B cell (primary cell): ENCODE measurements around the gene ALMS1. TPM values are rescaled to one million over a fixed set of nuclear protein-coding genes. Genes with fewer than 3 reads are reported as not detected.

Experiments
- ATAC-seq: fragments of 200-7000 bp; cut with Tn5 transposase; one replicate; pipeline ENCODE4 v1.10.0; 2021; ENCODE audit warnings: low read depth, mild to moderate bottlenecking, moderate number of reproducible peaks, moderate library complexity
- CTCF ChIA-PET: fragments of 350-600 bp; sonication (Branson Sonifier 250); formaldehyde crosslinking; loops from one replicate; lab custom pipeline; 2021; ENCODE audit warnings: antibody characterized with exemption, inconsistent platforms; lab: Charles Lee
- POLR2A ChIA-PET: fragments of 350-600 bp; sonication (Branson Sonifier 250); formaldehyde crosslinking; loops from one replicate; lab custom pipeline; 2021; ENCODE audit warnings: antibody characterized with exemption; lab: Charles Lee
- DNase-seq: peaks from one replicate; pipeline ENCODE4 v3.0.0; 2013
- H2AFZ ChIP-seq: 2 replicates; pipeline ENCODE4 v1.6.1; 2012; ENCODE audit warnings: mild to moderate bottlenecking, low read depth, low read length; ENCODE audit not compliant: insufficient read depth, poor library complexity, severe bottlenecking
- H3K27ac ChIP-seq, 2 donors: 1 replicate in 1 of 2; 2 replicates in 1 of 2; pipeline ENCODE4 v1.5.1; 2012 to 2013; ENCODE audit warnings: low read length in 2 of 2, mild to moderate bottlenecking in 2 of 2, moderate library complexity in 1 of 2
- H3K27me3 ChIP-seq, 4 experiments: fragments of 200-600 bp in 1 of 4; sonication (generic) in 1 of 4; replicated peaks in 1 of 4; 1 replicate in 2 of 4; 2 replicates in 2 of 4; pipeline versions ENCODE4 v1.6.1 to v1.7.0; 2013 to 2016; ENCODE audit warnings: low read length in 3 of 4, mild to moderate bottlenecking in 2 of 4, mixed read lengths in 1 of 4, moderate library complexity in 1 of 4; ENCODE audit not compliant: insufficient read depth in 4 of 4, control insufficient read depth in 3 of 4; ENCODE audit errors: control extremely low read depth in 1 of 4
- H3K36me3 ChIP-seq, 2 experiments: replicated peaks in 1 of 2; 1 replicate in 1 of 2; 2 replicates in 1 of 2; pipeline versions ENCODE4 v1.6.1 to v1.7.1; 2013; ENCODE audit warnings: low read length in 1 of 2; ENCODE audit not compliant: insufficient read depth in 2 of 2, control insufficient read depth in 1 of 2; ENCODE audit errors: control extremely low read depth in 1 of 2, extremely low read depth in 1 of 2
- H3K4me1 ChIP-seq, 2 donors: fragments of 200-600 bp in 1 of 2; sonication (generic) in 1 of 2; 1 replicate in 1 of 2; 2 replicates in 1 of 2; pipeline versions ENCODE4 v1.5.1 to v1.6.1; 2013 to 2017; ENCODE audit warnings: low read length in 2 of 2; ENCODE audit not compliant: control insufficient read depth in 2 of 2, insufficient read depth in 2 of 2
- H3K4me2 ChIP-seq: replicated peaks from 2 replicates; pipeline ENCODE3; 2012; ENCODE audit warnings: mild to moderate bottlenecking, low read depth, low read length; ENCODE audit not compliant: poor library complexity, severe bottlenecking
- H3K4me3 ChIP-seq, 5 experiments: fragments of 200-600 bp in 1 of 5; sonication (generic) in 1 of 5; 1 replicate in 3 of 5; 2 replicates in 2 of 5; pipeline versions ENCODE4 v1.5.1 to v1.7.0; 2011 to 2016; ENCODE audit warnings: low read length in 4 of 5, mild to moderate bottlenecking in 4 of 5, low read depth in 2 of 5, control low read depth in 1 of 5, moderate library complexity in 1 of 5; ENCODE audit not compliant: insufficient read depth in 1 of 5; ENCODE audit errors: control extremely low read depth in 1 of 5, extremely low read depth in 1 of 5
- H3K79me2 ChIP-seq: fragments of 200-600 bp; sonication (generic); one replicate; pipeline ENCODE4 v1.6.0; 2016; ENCODE audit warnings: low read length; ENCODE audit not compliant: control insufficient read depth, insufficient read depth
- H3K9ac ChIP-seq: fragments of 200-600 bp; sonication (generic); 2 replicates; pipeline ENCODE4 v1.6.1; 2017; ENCODE audit warnings: mild to moderate bottlenecking, low read length, moderate library complexity
- H3K9me3 ChIP-seq, 3 donors: one replicate each; pipeline versions ENCODE4 v1.6.1 to v1.7.1; 2013; ENCODE audit warnings: low read length in 2 of 3; ENCODE audit not compliant: control insufficient read depth in 2 of 3, insufficient read depth in 1 of 3; ENCODE audit errors: control extremely low read depth in 1 of 3
- H4K20me1 ChIP-seq: 2 replicates; pipeline ENCODE4 v1.6.0; 2012; ENCODE audit warnings: mild to moderate bottlenecking, low read length; ENCODE audit not compliant: insufficient read depth, control insufficient read depth, poor library complexity, severe bottlenecking
- H3K27ac Mint-ChIP-seq: one replicate; pipeline ENCODE4 v1.8.0; 2021; ENCODE audit warnings: mixed read lengths
- H3K27me3 Mint-ChIP-seq: one replicate; pipeline ENCODE4 v1.8.0; 2021; ENCODE audit warnings: mixed read lengths
- H3K4me1 Mint-ChIP-seq: one replicate; pipeline ENCODE4 v1.8.0; 2021; ENCODE audit warnings: mixed read lengths
- H3K4me3 Mint-ChIP-seq: one replicate; pipeline ENCODE4 v1.8.0; 2021; ENCODE audit warnings: mixed read lengths
- H3K9me3 Mint-ChIP-seq: one replicate; pipeline ENCODE4 v1.8.0; 2022; ENCODE audit warnings: mixed read lengths; ENCODE audit not compliant: insufficient read depth
- CTCF ChIP-seq: fragments of 200-600 bp; IDR thresholded peaks from one replicate; pipeline ENCODE4 v1.8.0; 2022; ENCODE audit warnings: antibody characterized with exemption, mild to moderate bottlenecking
- EZH2 ChIP-seq: IDR thresholded peaks from 2 replicates; pipeline ENCODE4 v1.6.1; 2012; ENCODE audit warnings: borderline replicate concordance, low read depth, mild to moderate bottlenecking, moderate library complexity, low read length; ENCODE audit not compliant: insufficient read depth, poor library complexity, severe bottlenecking
- WGBS: methylation state at CpG from one replicate; pipeline ENCODE4 v1.1.5; 2013; ENCODE audit warnings: missing lambda C conversion rate; ENCODE audit not compliant: insufficient coverage; 5-methylcytosine and 5-hydroxymethylcytosine counted together
- intact Hi-C: fragments of 100-400 bp; cut with micrococcal nuclease; formaldehyde crosslinking; loops from one replicate; pipeline ENCODE4 v1.10.0; 2022
- polyA plus RNA-seq: library from polyadenylated mRNA; depleted of rRNA; stranded (reverse); fragments of >200 nt; gene quantifications from 2 replicates; pipeline ENCODE4 v1.2.3, GENCODE V29; 2012
- total RNA-seq, 2 donors: library from RNA; stranded (reverse); fragments of 120-200 nt in 1 of 2; gene quantifications; 1 replicate in 1 of 2; 2 replicates in 1 of 2; pipeline versions ENCODE4 v1.2.3 to v1.2.4, GENCODE V29; 2013 to 2022

Gene ALMS1
- total and polyA plus RNA-seq, 2 donors (not counting 1 experiment from before 2014, with no cell fraction given) = 4.8 to 32.1 TPM

- intact Hi-C loops = no loop called here
- ChIA-PET POLR2A (no interaction called here), CTCF (no interaction called here)
- no peak overlapping the region for H2AFZ ChIP-seq
- DNase-seq = no peak
- no peak overlapping the region for H3K4me3 Mint-ChIP-seq
- H3K9ac ChIP-seq = no peak overlapping the region
- no peaks in the 10 kb centered on the region for H3K36me3 ChIP-seq
- H3K79me2 ChIP-seq = no peaks in the 10 kb centered on the region
- H3K4me3 ChIP-seq = no peak overlapping the region
- peaks cover 40% of the 10 kb centered on the region for H3K27me3 Mint-ChIP-seq
- TF ChIP-seq EZH2 (no peak), CTCF (no peak)
- H3K9me3 Mint-ChIP-seq = no peaks in the 10 kb centered on the region
- H4K20me1 ChIP-seq = no peaks in the 10 kb centered on the region
- no peak overlapping the region for H3K27ac ChIP-seq
- no peak overlapping the region for H3K27ac Mint-ChIP-seq
- H3K4me2 ChIP-seq = no peak overlapping the region
- no peak for ATAC-seq
- H3K27me3 ChIP-seq = peaks cover 0 to 6% (median 4%) of the 10 kb centered on the region in 4 experiments
- no peaks in the 10 kb centered on the region for H3K9me3 ChIP-seq
- H3K4me1 ChIP-seq = no peaks in the 10 kb centered on the region
- no peaks in the 10 kb centered on the region for H3K4me1 Mint-ChIP-seq
- 67% methylated on average over 1 of the region's 2 CpGs for WGBS
These were observed 16.9 kb upstream of the ALMS1 start for GRCh38 chr2:73368781-73369180.

DNA sequence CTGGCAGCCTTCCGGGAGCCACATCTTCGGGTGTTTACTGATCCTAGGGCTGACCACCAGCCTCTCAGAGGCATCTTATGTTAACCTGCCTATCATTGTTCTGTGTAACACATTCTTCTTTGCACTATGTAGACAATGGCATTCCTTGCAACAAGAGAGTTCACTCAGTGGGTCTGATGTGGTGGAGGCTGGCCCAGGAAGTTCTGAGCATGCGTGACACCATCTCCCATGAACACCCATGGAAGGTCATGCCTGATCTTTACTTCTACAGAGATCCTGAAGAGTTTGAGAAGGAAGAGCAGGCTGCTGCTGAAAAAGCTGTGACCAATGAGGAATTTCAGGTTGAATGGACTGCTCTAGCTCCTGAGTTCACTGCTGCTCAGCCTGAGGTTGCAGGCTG, 15.3 kb upstream of the ALMS1 start:
- H3K27me3 ChIP-seq = peaks cover 0 to 13% (median 5%) of the 10 kb centered on the region in 4 experiments
- no CpG with 5 or more reads among the region's 3 CpGs for WGBS
- no peak overlapping the region for H3K4me3 ChIP-seq
- no peak overlapping the region for H2AFZ ChIP-seq
- POLR2A ChIA-PET = no interaction called here
- no peak overlapping the region for H3K9ac ChIP-seq
- TF ChIP-seq EZH2 (no peak), CTCF (no peak)
- no peaks in the 10 kb centered on the region for H3K9me3 Mint-ChIP-seq
- no peak overlapping the region for H3K27ac ChIP-seq
- no peak overlapping the region for H3K4me3 Mint-ChIP-seq
- intact Hi-C loops = no loop called here
- no peak overlapping the region for H3K4me2 ChIP-seq
- no peaks in the 10 kb centered on the region for H3K79me2 ChIP-seq
- H3K36me3 ChIP-seq = no peaks in the 10 kb centered on the region
- H4K20me1 ChIP-seq = no peaks in the 10 kb centered on the region
- H3K4me1 ChIP-seq = no peaks in the 10 kb centered on the region
- DNase-seq = no peak
- no peaks in the 10 kb centered on the region for H3K4me1 Mint-ChIP-seq
- H3K9me3 ChIP-seq = no peaks in the 10 kb centered on the region
- H3K27ac Mint-ChIP-seq = no peak overlapping the region
- ATAC-seq = no peak
- CTCF ChIA-PET = no interaction called here
- peaks cover 36% of the 10 kb centered on the region for H3K27me3 Mint-ChIP-seq
